ENCODE data around the gene HOMER3.

DNA sequence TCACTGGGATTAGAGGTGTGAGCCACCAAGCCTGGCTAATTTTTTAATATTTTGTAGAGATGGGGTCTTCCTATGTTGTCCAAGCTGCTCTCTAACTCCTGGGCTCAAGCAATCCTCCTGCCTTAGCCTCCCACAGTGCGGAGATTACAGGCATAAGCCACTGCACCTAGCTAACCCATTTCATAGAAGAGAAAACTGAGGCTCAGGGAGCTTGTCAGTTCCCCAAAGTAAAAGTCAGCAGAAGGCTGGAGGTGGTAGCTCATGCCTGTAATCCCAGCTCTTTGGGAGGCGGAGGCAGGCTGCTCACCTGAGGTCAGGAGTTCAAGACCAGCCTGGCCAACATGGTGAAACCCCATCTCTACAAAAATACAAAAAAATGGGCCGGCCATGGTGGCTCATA is 8.8 kb upstream of the HOMER3 start:
- TF ChIP-seq, protein P1, sequence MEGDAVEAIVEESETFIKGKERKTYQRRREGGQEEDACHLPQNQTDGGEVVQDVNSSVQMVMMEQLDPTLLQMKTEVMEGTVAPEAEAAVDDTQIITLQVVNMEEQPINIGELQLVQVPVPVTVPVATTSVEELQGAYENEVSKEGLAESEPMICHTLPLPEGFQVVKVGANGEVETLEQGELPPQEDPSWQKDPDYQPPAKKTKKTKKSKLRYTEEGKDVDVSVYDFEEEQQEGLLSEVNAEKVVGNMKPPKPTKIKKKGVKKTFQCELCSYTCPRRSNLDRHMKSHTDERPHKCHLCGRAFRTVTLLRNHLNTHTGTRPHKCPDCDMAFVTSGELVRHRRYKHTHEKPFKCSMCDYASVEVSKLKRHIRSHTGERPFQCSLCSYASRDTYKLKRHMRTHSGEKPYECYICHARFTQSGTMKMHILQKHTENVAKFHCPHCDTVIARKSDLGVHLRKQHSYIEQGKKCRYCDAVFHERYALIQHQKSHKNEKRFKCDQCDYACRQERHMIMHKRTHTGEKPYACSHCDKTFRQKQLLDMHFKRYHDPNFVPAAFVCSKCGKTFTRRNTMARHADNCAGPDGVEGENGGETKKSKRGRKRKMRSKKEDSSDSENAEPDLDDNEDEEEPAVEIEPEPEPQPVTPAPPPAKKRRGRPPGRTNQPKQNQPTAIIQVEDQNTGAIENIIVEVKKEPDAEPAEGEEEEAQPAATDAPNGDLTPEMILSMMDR (IDR thresholded peaks at IDR 0.05) = no peak
- TF ChIP-seq POLR2A (IDR thresholded peaks at IDR 0.05) = no peak

Data from heart left ventricle (tissue), 13 donors.